ENCODE results near the gene KRTAP10-4.
"Not testable (repeated sequence)": the region's sequence is repeated elsewhere in the genome, so short reads cannot be mapped to it uniquely, and the experiment has no call there.

The KRTAP10-4 gene

DNA sequence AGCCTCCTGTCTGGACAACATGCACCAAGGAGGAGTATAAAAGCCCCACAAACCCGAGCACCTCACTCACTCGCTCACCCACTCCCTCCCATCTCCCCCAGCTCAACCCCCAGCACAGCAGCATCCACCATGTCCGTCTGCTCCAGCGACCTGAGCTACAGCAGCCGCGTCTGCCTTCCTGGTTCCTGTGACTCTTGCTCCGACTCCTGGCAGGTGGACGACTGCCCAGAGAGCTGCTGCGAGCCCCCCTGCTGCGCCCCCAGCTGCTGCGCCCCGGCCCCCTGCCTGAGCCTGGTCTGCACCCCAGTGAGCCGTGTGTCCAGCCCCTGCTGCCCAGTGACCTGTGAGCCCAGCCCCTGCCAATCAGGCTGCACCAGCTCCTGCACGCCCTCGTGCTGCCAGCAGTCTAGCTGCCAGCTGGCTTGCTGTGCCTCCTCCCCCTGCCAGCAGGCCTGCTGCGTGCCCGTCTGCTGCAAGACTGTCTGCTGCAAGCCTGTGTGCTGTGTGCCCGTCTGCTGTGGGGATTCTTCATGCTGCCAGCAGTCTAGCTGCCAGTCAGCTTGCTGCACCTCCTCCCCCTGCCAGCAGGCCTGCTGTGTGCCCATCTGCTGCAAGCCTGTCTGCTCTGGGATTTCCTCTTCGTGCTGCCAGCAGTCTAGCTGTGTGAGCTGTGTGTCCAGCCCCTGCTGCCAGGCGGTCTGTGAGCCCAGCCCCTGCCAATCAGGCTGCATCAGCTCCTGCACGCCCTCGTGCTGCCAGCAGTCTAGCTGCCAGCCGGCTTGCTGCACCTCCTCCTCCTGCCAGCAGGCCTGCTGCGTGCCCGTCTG, at the start of gene KRTAP10-4:
Gene KRTAP10-4 (plus strand): TSS at position 100 of the 827 bp plus-strand sequence. CDS start 30 bp downstream, at position 130.
- H3K4me3 ChIP-seq (ENCODE audit: low read depth, low read length) = not testable (repeated sequence)

DNA sequence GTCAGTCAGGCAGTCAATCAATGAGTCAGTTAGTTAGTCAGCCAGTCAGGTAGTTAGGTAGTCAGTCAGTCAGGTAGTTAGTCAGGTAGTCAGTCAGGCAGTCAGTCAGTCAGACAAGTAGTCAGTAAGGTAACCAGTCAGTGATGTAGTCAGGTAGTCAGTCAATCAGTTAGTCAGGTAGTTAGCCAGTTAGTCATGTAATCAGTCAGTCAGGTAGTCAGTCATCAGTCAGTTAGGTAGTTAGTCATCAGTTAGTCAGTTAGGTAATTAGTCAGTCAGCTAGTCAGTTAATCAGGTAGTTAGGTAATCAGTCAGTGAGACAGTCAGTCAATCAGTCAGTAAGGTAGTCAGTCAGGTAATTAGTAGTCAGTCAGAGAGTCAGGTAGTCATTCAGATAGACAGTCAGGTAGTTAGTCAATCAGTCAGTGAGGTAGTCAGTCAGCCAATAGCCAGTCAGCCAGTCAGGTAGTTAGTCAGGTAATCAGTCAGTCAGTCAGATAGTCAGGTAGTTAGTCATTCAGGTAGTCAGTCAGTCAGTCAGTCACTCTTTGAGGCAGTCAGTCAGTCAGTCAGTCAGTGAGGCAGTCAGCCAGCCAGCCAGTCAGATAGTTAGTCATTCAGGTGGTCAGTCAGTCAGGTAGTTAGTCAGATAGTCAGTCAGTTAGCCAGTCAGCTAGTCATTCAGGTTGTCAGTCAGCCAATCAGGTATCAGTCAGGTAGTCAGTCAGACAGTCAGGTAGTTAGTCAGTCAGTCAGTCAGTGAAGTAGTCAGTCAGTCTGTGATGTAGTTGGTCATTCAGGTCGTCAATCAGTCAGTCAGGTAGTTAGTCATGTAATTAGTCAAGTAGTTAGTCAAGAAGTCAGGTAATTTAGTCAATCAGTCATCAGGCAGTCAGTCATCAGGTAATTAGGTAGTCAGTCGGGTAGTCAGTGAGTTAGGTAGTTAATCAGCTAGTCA, 48.8 kb upstream of the KRTAP10-4 start:
- H3K4me3 ChIP-seq (ENCODE audit: low read depth, low read length) = no peak overlapping the region
- no peak for TF ChIP-seq CTCF (IDR thresholded peaks at IDR 0.05; ENCODE audit: low read depth, low read length)

DNA sequence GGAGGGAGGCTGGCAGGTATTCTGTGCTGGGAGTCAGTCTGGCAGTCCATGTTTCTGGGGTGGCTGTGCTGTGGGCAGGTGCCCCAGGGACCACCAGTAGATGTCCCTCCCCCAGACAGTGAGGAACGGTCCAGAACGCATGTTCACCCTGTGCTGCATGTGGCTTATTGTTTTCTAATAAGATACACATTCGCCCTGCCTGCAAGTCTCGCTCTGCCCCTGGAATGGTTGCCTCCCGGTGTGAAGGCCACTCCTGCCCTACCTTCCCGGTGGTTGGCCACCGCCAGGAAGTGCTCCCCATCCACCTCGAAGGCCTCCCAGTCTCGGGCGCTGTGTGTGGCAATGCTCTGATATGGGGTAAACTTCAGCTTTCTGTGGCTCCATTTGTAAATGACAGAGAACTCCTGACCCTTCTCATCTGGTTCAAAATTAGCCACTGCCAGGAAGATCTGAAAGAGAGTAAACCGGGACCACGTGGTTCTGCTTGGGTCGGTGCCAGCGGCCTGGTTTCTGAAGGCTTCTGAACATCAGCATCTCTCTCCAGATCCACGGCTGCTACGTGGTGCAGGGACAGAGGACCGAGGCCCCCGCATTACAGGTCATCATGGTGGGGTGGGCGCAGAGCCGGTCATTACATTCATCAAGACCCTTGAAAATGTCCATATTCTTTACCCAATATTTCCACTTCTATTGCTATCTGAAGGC, 48.0 kb upstream of the KRTAP10-4 start:
- TF ChIP-seq CTCF (IDR thresholded peaks at IDR 0.05; ENCODE audit: low read depth, low read length) = no peak
- no peak overlapping the region for H3K4me3 ChIP-seq (ENCODE audit: low read depth, low read length)

DNA sequence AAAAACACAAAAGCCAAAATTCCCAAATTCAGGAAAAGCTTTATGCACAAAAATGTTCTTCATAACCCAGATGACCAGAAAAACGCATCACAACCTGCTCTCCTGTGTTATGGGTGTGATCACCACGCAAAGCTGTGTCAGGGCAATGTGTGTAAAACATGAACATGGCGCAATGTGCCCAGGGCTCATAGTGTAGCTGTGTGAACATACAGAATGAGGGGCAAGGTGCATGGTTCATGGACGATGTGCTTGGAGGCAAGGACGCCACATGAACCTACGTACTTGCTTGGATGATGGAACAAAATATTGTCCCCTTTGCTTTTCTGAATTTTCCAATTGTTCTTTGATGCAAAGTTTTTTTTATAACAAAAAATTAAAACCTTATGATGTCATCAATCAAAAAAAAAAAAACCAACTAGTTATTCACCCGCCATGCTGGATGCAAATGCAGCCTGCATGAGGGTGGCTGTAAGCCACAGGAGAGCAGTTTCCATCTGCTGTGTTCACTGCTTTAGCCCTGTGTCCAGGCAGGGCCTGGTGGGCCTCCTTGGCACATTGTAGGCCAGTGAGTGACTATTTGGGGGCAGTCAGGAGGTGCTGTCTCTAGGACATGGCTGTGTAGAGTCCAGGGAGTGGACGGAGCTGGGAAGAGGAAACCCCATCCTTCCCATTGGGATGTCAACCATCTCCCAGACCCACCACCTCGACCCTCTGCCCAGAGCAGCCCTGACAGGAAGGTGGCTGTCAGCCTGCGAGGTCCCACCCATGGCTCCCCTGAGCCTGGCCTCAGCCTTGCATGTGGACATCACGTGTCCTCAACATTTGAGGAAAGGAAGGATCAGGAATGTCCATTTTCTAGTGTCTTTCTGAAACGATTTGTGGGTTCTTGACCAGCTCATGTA, 47.2 kb upstream of the KRTAP10-4 start:
- no peak overlapping the region for H3K4me3 ChIP-seq (ENCODE audit: low read depth, low read length)
- no peak for TF ChIP-seq CTCF (IDR thresholded peaks at IDR 0.05; ENCODE audit: low read depth, low read length)

GRCh38 chr21:44527156-44527982, 46.2 kb upstream of the KRTAP10-4 start:
- H3K4me3 ChIP-seq (ENCODE audit: low read depth, low read length) = no peak overlapping the region
- TF ChIP-seq CTCF (IDR thresholded peaks at IDR 0.05; ENCODE audit: low read depth, low read length) = no peak

DNA sequence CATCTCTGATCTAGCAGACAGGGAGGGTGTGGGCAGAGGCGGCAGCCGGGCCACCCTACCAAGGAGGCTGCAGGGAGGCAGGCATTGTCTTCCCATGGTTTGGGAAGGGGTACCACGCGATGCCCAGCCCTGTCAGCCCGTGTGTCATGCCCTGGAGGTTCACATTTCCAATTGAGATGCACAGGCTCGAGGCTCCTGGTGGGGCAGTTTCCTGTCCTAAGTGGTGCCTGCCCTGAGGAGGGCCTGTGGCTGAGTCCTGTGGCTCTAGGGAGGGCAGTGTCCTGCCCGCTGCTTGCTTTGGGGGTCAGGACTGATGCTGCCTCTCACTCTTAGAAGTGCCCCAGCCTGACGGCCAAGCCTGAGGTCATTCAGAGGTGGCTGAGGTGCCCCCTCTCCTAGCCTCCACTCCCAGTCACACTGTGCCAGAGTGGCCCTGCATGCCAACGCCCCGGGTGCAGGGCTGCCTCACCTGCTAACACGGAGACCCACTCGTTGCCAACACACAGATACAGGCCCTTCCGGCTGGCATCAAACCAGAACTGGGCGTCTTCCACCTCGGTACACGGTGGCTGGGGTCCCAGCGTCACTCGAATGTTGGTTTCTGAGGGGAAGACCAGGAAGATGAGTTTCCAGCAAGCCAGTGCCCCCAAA, 45.4 kb upstream of the KRTAP10-4 start:
- no peak overlapping the region for H3K4me3 ChIP-seq (ENCODE audit: low read depth, low read length)
- TF ChIP-seq CTCF (IDR thresholded peaks at IDR 0.05; ENCODE audit: low read depth, low read length) = no peak
